ENCODE measurements around the gene NLRP11. TPM values are rescaled to one million over a fixed set of nuclear protein-coding genes. Genes with fewer than 3 reads are reported as not detected.

The NLRP11 gene
- not detected for total RNA-seq
- polyA plus RNA-seq, result not detected
- total RNA-seq, result 0 to 0.76 (median 0) reads per million in 6 experiments

GRCh38 chr19:55831846-55832245 lies at the start of gene NLRP11:
TSS of gene NLRP11 (minus strand) at chr19:55831999. CDS start at chr19:55818174, 13,825 bp downstream.
- Mint-ChIP-seq H3K36me3 (peaks cover 0 to 5% (median 4%) of the 10 kb centered on the region in 3 donors), H3K9me3 (peaks cover 0 to 16% (median 11%) of the 10 kb centered on the region in 9 donors), H3K27ac (no peak within 1 kb of the TSS), H3K4me3 (no peak within 1 kb of the TSS), H3K4me1 (no peaks in the 10 kb centered on the region), H3K27me3 (peaks cover 0 to 12% (median 2%) of the 10 kb centered on the region in 5 donors)
- POLR2A ChIA-PET, result no interaction called here
- no peak for ATAC-seq
- DNase-seq, result no peak

GRCh38 chr19:55877211-55877610 lies 45.4 kb upstream of the NLRP11 start:
- H3K4me1 Mint-ChIP-seq, result no peaks in the 10 kb centered on the region
- ATAC-seq (no peak), DNase-seq (no peak)
- peaks cover 0 to 11% (median 2%) of the 10 kb centered on the region in 5 donors for H3K27me3 Mint-ChIP-seq
- no peak overlapping the region for H3K4me3 Mint-ChIP-seq
- peaks cover 0 to 55% (median 26%) of the 10 kb centered on the region in 9 donors for H3K9me3 Mint-ChIP-seq
- POLR2A ChIA-PET, result interaction anchor here (0.5 kb wide), 1 partner anchor 449 kb away, joined by 3 read pairs; no protein-coding TSS in a partner anchor
- peaks cover 0 to 23% (median 0%) of the 10 kb centered on the region in 3 donors for H3K36me3 Mint-ChIP-seq
- H3K27ac Mint-ChIP-seq, result no peak overlapping the region

- H3K9me3 Mint-ChIP-seq, result peaks cover 0 to 50% (median 22%) of the 10 kb centered on the region in 9 donors
- no peak overlapping the region for H3K27ac Mint-ChIP-seq
- DNase-seq, result no peak
- peaks cover 0 to 22% (median 14%) of the 10 kb centered on the region in 5 donors for H3K27me3 Mint-ChIP-seq
- no peak overlapping the region for H3K4me3 Mint-ChIP-seq
- POLR2A ChIA-PET, result no interaction called here
- H3K36me3 Mint-ChIP-seq, result peaks cover 0 to 27% (median 4%) of the 10 kb centered on the region in 3 donors
- ATAC-seq, result no peak
- no peaks in the 10 kb centered on the region for H3K4me1 Mint-ChIP-seq
Measured at GRCh38 chr19:55870736-55871135, 38.9 kb upstream of the NLRP11 start.

- H3K9me3 Mint-ChIP-seq, result peaks cover 0 to 54% (median 18%) of the 10 kb centered on the region in 9 donors
- no peak overlapping the region for H3K4me3 Mint-ChIP-seq
- peaks cover 0 to 27% (median 4%) of the 10 kb centered on the region in 3 donors for H3K36me3 Mint-ChIP-seq
- H3K27me3 Mint-ChIP-seq, result peaks cover 0 to 22% (median 14%) of the 10 kb centered on the region in 5 donors
- no peak overlapping the region for H3K27ac Mint-ChIP-seq
- no peaks in the 10 kb centered on the region for H3K4me1 Mint-ChIP-seq
- POLR2A ChIA-PET, result no interaction called here
- ATAC-seq (no peak), DNase-seq (no peak)
Measured at GRCh38 chr19:55867101-55867500, 35.3 kb upstream of the NLRP11 start.

- DNase-seq (no peak), ATAC-seq (no peak)
- H3K4me3 Mint-ChIP-seq, result no peak overlapping the region
- H3K27me3 Mint-ChIP-seq, result peaks cover 0 to 22% (median 14%) of the 10 kb centered on the region in 5 donors
- peaks cover 0 to 53% (median 18%) of the 10 kb centered on the region in 9 donors for H3K9me3 Mint-ChIP-seq
- H3K4me1 Mint-ChIP-seq, result no peaks in the 10 kb centered on the region
- H3K36me3 Mint-ChIP-seq, result peaks cover 0 to 27% (median 4%) of the 10 kb centered on the region in 3 donors
- POLR2A ChIA-PET, result no interaction called here
- no peak overlapping the region for H3K27ac Mint-ChIP-seq
Measured at GRCh38 chr19:55866521-55866920, 34.7 kb upstream of the NLRP11 start.

GRCh38 chr19:55858969-55859368 lies 27.2 kb upstream of the NLRP11 start:
- no peaks in the 10 kb centered on the region for H3K4me1 Mint-ChIP-seq
- ATAC-seq, result no peak

GRCh38 chr19:55858401-55858800 lies 26.6 kb upstream of the NLRP11 start:
- Mint-ChIP-seq H3K4me1 (no peaks in the 10 kb centered on the region), H3K36me3 (no peaks in the 10 kb centered on the region), H3K27ac (peak overlapping the region in 1 of 10 donors; percentile 77), H3K9me3 (peaks cover 0 to 26% (median 7%) of the 10 kb centered on the region in 9 donors), H3K27me3 (peaks cover 0 to 5% (median 0%) of the 10 kb centered on the region in 5 donors), H3K4me3 (no peak overlapping the region)
- DNase-seq (no peak), ATAC-seq (no peak)
- POLR2A ChIA-PET, result no interaction called here

More at GRCh38 chr19:55858969-55859368, 27.2 kb upstream of the NLRP11 start:
- no peak overlapping the region for H3K4me3 Mint-ChIP-seq
- DNase-seq, result no peak
- peaks cover 0 to 20% (median 4%) of the 10 kb centered on the region in 9 donors for H3K9me3 Mint-ChIP-seq
- POLR2A ChIA-PET, result no interaction called here
- peaks cover 0 to 5% (median 0%) of the 10 kb centered on the region in 5 donors for H3K27me3 Mint-ChIP-seq
- no peaks in the 10 kb centered on the region for H3K36me3 Mint-ChIP-seq
- H3K27ac Mint-ChIP-seq, result no peak overlapping the region

- ATAC-seq (no peak), DNase-seq (no peak)
- H3K27me3 Mint-ChIP-seq, result peaks cover 0 to 5% (median 0%) of the 10 kb centered on the region in 5 donors
- no peak overlapping the region for H3K4me3 Mint-ChIP-seq
- POLR2A ChIA-PET, result no interaction called here
- H3K9me3 Mint-ChIP-seq, result peaks cover 0 to 30% (median 3%) of the 10 kb centered on the region in 9 donors
- H3K27ac Mint-ChIP-seq, result no peak overlapping the region
- H3K36me3 Mint-ChIP-seq, result no peaks in the 10 kb centered on the region
- H3K4me1 Mint-ChIP-seq, result no peaks in the 10 kb centered on the region
Measured at GRCh38 chr19:55857974-55858373, 26.2 kb upstream of the NLRP11 start.

GRCh38 chr19:55857149-55857548 lies 25.4 kb upstream of the NLRP11 start:
- no peak for DNase-seq
- H3K27ac Mint-ChIP-seq, result no peak overlapping the region
- no peak for ATAC-seq
- no peaks in the 10 kb centered on the region for H3K36me3 Mint-ChIP-seq
- POLR2A ChIA-PET, result no interaction called here
- no peaks in the 10 kb centered on the region for H3K4me1 Mint-ChIP-seq
- H3K9me3 Mint-ChIP-seq, result peaks cover 0 to 31% (median 4%) of the 10 kb centered on the region in 9 donors
- H3K4me3 Mint-ChIP-seq, result no peak overlapping the region
- peaks cover 0 to 5% (median 0%) of the 10 kb centered on the region in 5 donors for H3K27me3 Mint-ChIP-seq

GRCh38 chr19:55855160-55855559 lies 23.4 kb upstream of the NLRP11 start:
- Mint-ChIP-seq H3K36me3 (no peaks in the 10 kb centered on the region), H3K4me1 (no peaks in the 10 kb centered on the region), H3K4me3 (no peak overlapping the region), H3K9me3 (peaks cover 0 to 31% (median 5%) of the 10 kb centered on the region in 9 donors), H3K27me3 (peaks cover 0 to 5% (median 0%) of the 10 kb centered on the region in 5 donors), H3K27ac (no peak overlapping the region)
- ATAC-seq (no peak), DNase-seq (no peak)
- POLR2A ChIA-PET, result no interaction called here

- peaks cover 0 to 10% (median 5%) of the 10 kb centered on the region in 5 donors for H3K27me3 Mint-ChIP-seq
Measured at GRCh38 chr19:55838906-55839305, 7.1 kb upstream of the NLRP11 start.

GRCh38 chr19:55838251-55838650 lies 6.5 kb upstream of the NLRP11 start:
- POLR2A ChIA-PET, result no interaction called here
- peaks cover 0 to 22% (median 11%) of the 10 kb centered on the region in 3 donors for H3K36me3 Mint-ChIP-seq
- no peak overlapping the region for H3K27ac Mint-ChIP-seq
- no peak for DNase-seq
- H3K4me3 Mint-ChIP-seq, result no peak overlapping the region
- no peaks in the 10 kb centered on the region for H3K4me1 Mint-ChIP-seq
- H3K9me3 Mint-ChIP-seq, result peaks cover 11 to 48% (median 22%) of the 10 kb centered on the region in 9 donors
- peaks cover 0 to 7% (median 3%) of the 10 kb centered on the region in 5 donors for H3K27me3 Mint-ChIP-seq
- ATAC-seq, result no peak

More at GRCh38 chr19:55838906-55839305, 7.1 kb upstream of the NLRP11 start:
- Mint-ChIP-seq H3K9me3 (peaks cover 14 to 52% (median 25%) of the 10 kb centered on the region in 9 donors), H3K4me1 (no peaks in the 10 kb centered on the region), H3K4me3 (no peak overlapping the region), H3K27ac (no peak overlapping the region), H3K36me3 (peaks cover 0 to 26% (median 13%) of the 10 kb centered on the region in 3 donors)
- no peak for DNase-seq
- POLR2A ChIA-PET, result no interaction called here
- ATAC-seq, result no peak

GRCh38 chr19:55836340-55836739 lies 4.5 kb upstream of the NLRP11 start, which contains the start of gene NLRP4:
TSS of gene NLRP4 (plus strand) at chr19:55836540. CDS start at chr19:55852081, 15,541 bp downstream.
- POLR2A ChIA-PET, result no interaction called here
- H3K9me3 Mint-ChIP-seq, result peaks cover 6 to 34% (median 11%) of the 10 kb centered on the region in 9 donors

More at GRCh38 chr19:55836340-55836739, 4.5 kb upstream of the NLRP11 start, which contains the start of gene NLRP4:
- Mint-ChIP-seq H3K27ac (no peak within 1 kb of the TSS), H3K4me1 (no peaks in the 10 kb centered on the region), H3K4me3 (no peak within 1 kb of the TSS), H3K27me3 (peaks cover 0 to 5% (median 1%) of the 10 kb centered on the region in 5 donors), H3K36me3 (peaks cover 0 to 15% (median 5%) of the 10 kb centered on the region in 3 donors)
- DNase-seq (no peak), ATAC-seq (no peak)

Data from naive thymus-derived CD8-positive, alpha-beta T cell (primary cell).